ENCODE measurements around the gene EPHB1. TPM values are rescaled to one million over a fixed set of nuclear protein-coding genes. Genes with fewer than 3 reads are reported as not detected.
A peak's percentile ranks its signal among the peaks of the same experiment; 100 is the strongest.

The EPHB1 gene
- total and polyA plus RNA-seq, 2 experiments from 2014 or later = 0.43 to 0.81 TPM

- Histone ChIP-seq H2AFZ (no peak overlapping the region), H3K9ac (no peak overlapping the region), H3K9me3 (ENCODE audit: low read depth) (no peaks in the 10 kb centered on the region), H3K27ac (no peak overlapping the region), H4K20me1 (ENCODE audit: insufficient read depth) (no peaks in the 10 kb centered on the region), H3K79me2 (ENCODE audit: insufficient read depth) (no peaks in the 10 kb centered on the region), H3K4me3 (no peak overlapping the region), H3K36me3 (ENCODE audit: low read depth) (no peaks in the 10 kb centered on the region), H3K9me2 (ENCODE audit: insufficient read depth) (no peaks in the 10 kb centered on the region), H3K27me3 (replicated peaks; ENCODE audit: insufficient read depth) (no peaks in the 10 kb centered on the region), H3K4me1 (ENCODE audit: insufficient read depth) (no peaks in the 10 kb centered on the region), H3F3A (ENCODE audit: insufficient read depth) (no peaks in the 10 kb centered on the region), H3K4me2 (ENCODE audit: unreplicated experiment) (no peak overlapping the region)
- WGBS, 2 experiments (ENCODE audit: low coverage in 1 of 2, low lambda C conversion rate in 2 of 2, missing lambda C conversion rate in 2 of 2) = 39 to 43% methylated on average over 5 of the region's 5 CpGs
- no peak for DNase-seq
- TF ChIP-seq EZH2phosphoT487 (IDR thresholded peaks at IDR 0.05; ENCODE audit: insufficient read depth, low read depth) (no peak), EZH2 (IDR thresholded peaks at IDR 0.05; ENCODE audit: insufficient read depth, poor library complexity, severe bottlenecking) (no peak)
- in situ Hi-C loops (cut with MboI) = no loop called here
These were observed 322.9 kb downstream of the EPHB1 start for GRCh38 chr3:135117977-135118376.

- no peaks in the 10 kb centered on the region for H3K9me3 ChIP-seq (ENCODE audit: low read depth)
- in situ Hi-C loops (cut with MboI) = no loop called here
- no peak for TF ChIP-seq EZH2phosphoT487 (IDR thresholded peaks at IDR 0.05; ENCODE audit: insufficient read depth, low read depth)
- no peak for TF ChIP-seq EZH2 (IDR thresholded peaks at IDR 0.05; ENCODE audit: insufficient read depth, poor library complexity, severe bottlenecking)
These were observed 323.7 kb downstream of the EPHB1 start for GRCh38 chr3:135118792-135119191.

DNA sequence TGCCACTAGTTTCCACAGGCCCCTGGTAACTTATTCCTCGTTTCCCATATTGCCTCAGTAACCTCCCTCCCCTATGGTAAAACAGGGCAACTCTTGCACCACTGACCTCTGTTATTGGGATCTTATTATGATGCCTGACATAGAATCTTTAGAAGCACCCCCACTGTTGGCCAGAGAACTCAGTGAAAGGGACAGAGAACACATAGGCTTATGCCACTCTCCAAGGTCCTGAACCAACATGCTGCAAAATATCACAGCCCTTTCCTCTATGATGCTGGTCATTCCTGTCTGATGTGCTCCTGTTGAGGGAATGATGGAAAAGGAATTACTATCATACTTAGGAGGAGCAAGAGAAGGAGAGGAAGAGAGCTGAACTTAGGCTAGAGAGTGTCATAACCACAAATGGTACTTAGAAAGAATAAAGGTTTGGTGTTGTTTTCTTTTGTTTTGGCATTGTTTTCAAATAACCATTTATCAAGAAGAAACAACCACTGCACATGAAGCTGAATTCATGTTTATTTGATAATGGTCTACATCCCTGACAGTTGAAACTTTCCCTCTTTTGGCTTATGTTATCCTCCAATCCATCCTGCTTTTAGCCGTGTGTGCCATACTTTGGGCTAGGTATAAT lies 330.2 kb downstream of the EPHB1 start:
- H2AFZ ChIP-seq = no peak overlapping the region
- no peaks in the 10 kb centered on the region for H3K79me2 ChIP-seq (ENCODE audit: insufficient read depth)
- TF ChIP-seq EZH2 (IDR thresholded peaks at IDR 0.05; ENCODE audit: insufficient read depth, poor library complexity, severe bottlenecking) (no peak), EZH2phosphoT487 (IDR thresholded peaks at IDR 0.05; ENCODE audit: insufficient read depth, low read depth) (no peak)
- in situ Hi-C loops (cut with MboI) = no loop called here
- H3K27me3 ChIP-seq (replicated peaks; ENCODE audit: insufficient read depth) = no peaks in the 10 kb centered on the region
- no peaks in the 10 kb centered on the region for H3K9me3 ChIP-seq (ENCODE audit: low read depth)
- no peak overlapping the region for H3K27ac ChIP-seq
- H3F3A ChIP-seq (ENCODE audit: insufficient read depth) = no peaks in the 10 kb centered on the region
- H4K20me1 ChIP-seq (ENCODE audit: insufficient read depth) = no peaks in the 10 kb centered on the region
- H3K9ac ChIP-seq = no peak overlapping the region
- H3K9me2 ChIP-seq (ENCODE audit: insufficient read depth) = no peaks in the 10 kb centered on the region
- no peaks in the 10 kb centered on the region for H3K4me1 ChIP-seq (ENCODE audit: insufficient read depth)
- H3K4me3 ChIP-seq = no peak overlapping the region
- H3K4me2 ChIP-seq (ENCODE audit: unreplicated experiment) = no peak overlapping the region
- 65 to 69% methylated on average over 2 of the region's 2 CpGs for WGBS, 2 experiments (ENCODE audit: low coverage in 1 of 2, low lambda C conversion rate in 2 of 2, missing lambda C conversion rate in 2 of 2)
- DNase-seq = peak; percentile 70
- no peaks in the 10 kb centered on the region for H3K36me3 ChIP-seq (ENCODE audit: low read depth)

More at GRCh38 chr3:135118792-135119191, 323.7 kb downstream of the EPHB1 start:
- H2AFZ ChIP-seq = no peak overlapping the region
- H3K9ac ChIP-seq = no peak overlapping the region
- no peak for DNase-seq
- H3F3A ChIP-seq (ENCODE audit: insufficient read depth) = no peaks in the 10 kb centered on the region
- H3K79me2 ChIP-seq (ENCODE audit: insufficient read depth) = no peaks in the 10 kb centered on the region
- H3K4me2 ChIP-seq (ENCODE audit: unreplicated experiment) = no peak overlapping the region
- 43% methylated on average over 2 of the region's 2 CpGs for WGBS, 2 experiments (ENCODE audit: low coverage in 1 of 2, low lambda C conversion rate in 2 of 2, missing lambda C conversion rate in 2 of 2)
- no peaks in the 10 kb centered on the region for H3K27me3 ChIP-seq (replicated peaks; ENCODE audit: insufficient read depth)
- H3K4me3 ChIP-seq = no peak overlapping the region
- H3K9me2 ChIP-seq (ENCODE audit: insufficient read depth) = no peaks in the 10 kb centered on the region
- no peak overlapping the region for H3K27ac ChIP-seq
- H3K4me1 ChIP-seq (ENCODE audit: insufficient read depth) = no peaks in the 10 kb centered on the region
- no peaks in the 10 kb centered on the region for H4K20me1 ChIP-seq (ENCODE audit: insufficient read depth)
- H3K36me3 ChIP-seq (ENCODE audit: low read depth) = no peaks in the 10 kb centered on the region

DNA sequence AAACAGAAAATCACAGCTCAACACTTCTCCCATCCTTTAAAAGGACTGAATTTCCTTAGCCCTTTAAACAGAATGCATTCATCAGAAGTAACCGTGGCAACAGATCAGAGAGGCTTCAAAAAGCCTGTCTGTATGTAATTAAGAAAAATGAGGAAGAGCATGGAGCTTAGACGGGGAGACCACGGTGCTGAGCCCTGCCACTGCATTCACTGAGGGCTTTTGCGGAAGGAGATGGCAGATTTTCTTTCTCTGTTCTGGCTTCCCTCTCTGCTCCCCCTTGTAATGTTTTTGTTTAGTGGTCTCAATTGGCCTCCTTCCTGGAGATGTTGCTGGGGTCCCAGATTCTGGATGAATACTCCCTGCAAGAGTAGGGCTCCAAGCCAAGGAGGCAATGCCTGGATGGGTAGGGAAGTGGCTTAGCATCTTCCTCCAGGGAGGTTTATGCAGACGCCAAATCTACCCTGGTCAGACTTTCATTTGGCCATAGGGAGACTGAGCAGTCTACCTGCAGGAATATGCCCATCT lies 332.9 kb downstream of the EPHB1 start:
- H3F3A ChIP-seq (ENCODE audit: insufficient read depth) = no peaks in the 10 kb centered on the region
- in situ Hi-C loops (cut with MboI) = no loop called here
- H3K79me2 ChIP-seq (ENCODE audit: insufficient read depth) = no peaks in the 10 kb centered on the region
- H3K9me3 ChIP-seq (ENCODE audit: low read depth) = no peaks in the 10 kb centered on the region
- H3K4me3 ChIP-seq = no peak overlapping the region
- 54 to 55% methylated on average over 5 of the region's 5 CpGs for WGBS, 2 experiments (ENCODE audit: low coverage in 1 of 2, low lambda C conversion rate in 2 of 2, missing lambda C conversion rate in 2 of 2)
- H3K9me2 ChIP-seq (ENCODE audit: insufficient read depth) = no peaks in the 10 kb centered on the region
- no peak for TF ChIP-seq EZH2phosphoT487 (IDR thresholded peaks at IDR 0.05; ENCODE audit: insufficient read depth, low read depth)
- no peak for TF ChIP-seq EZH2 (IDR thresholded peaks at IDR 0.05; ENCODE audit: insufficient read depth, poor library complexity, severe bottlenecking)
- no peaks in the 10 kb centered on the region for H3K27me3 ChIP-seq (replicated peaks; ENCODE audit: insufficient read depth)
- no peaks in the 10 kb centered on the region for H3K4me1 ChIP-seq (ENCODE audit: insufficient read depth)
- no peak for DNase-seq
- H3K36me3 ChIP-seq (ENCODE audit: low read depth) = no peaks in the 10 kb centered on the region
- no peak overlapping the region for H3K9ac ChIP-seq
- no peak overlapping the region for H3K4me2 ChIP-seq (ENCODE audit: unreplicated experiment)
- H4K20me1 ChIP-seq (ENCODE audit: insufficient read depth) = no peaks in the 10 kb centered on the region
- no peak overlapping the region for H2AFZ ChIP-seq
- H3K27ac ChIP-seq = no peak overlapping the region
